KMS-11 (cell line): Measurements from ENCODE around the gene RNF150.

ENCODE experiments used
- H2AFZ ChIP-seq: fragments of 200-600 bp; sonication (generic); 2 replicates; pipeline ENCODE4 v1.6.1; 2016; ENCODE audit warnings: antibody characterized with exemption, mixed run types, low read depth
- H3K27ac ChIP-seq: fragments of 200-600 bp; sonication (generic); 2 replicates; pipeline ENCODE4 v1.6.1; 2016; ENCODE audit warnings: mild to moderate bottlenecking, mixed run types
- H3K27me3 ChIP-seq: fragments of 200-600 bp; sonication (generic); 2 replicates; pipeline ENCODE4 v1.6.1; 2017; ENCODE audit warnings: mild to moderate bottlenecking, low read depth, mixed run types, moderate library complexity; ENCODE audit not compliant: insufficient read depth
- H3K36me3 ChIP-seq: fragments of 200-600 bp; sonication (generic); 2 replicates; pipeline ENCODE4 v1.6.1; 2017; ENCODE audit warnings: mild to moderate bottlenecking, mixed run types; ENCODE audit not compliant: insufficient read depth
- H3K4me1 ChIP-seq: fragments of 200-600 bp; sonication (generic); 2 replicates; pipeline ENCODE4 v1.6.1; 2016; ENCODE audit warnings: mild to moderate bottlenecking, low read depth, mixed run types; ENCODE audit not compliant: poor library complexity, severe bottlenecking
- H3K4me2 ChIP-seq: fragments of 200-600 bp; sonication (generic); 2 replicates; pipeline ENCODE4 v1.7.0; 2016; ENCODE audit warnings: mild to moderate bottlenecking, mixed run types
- H3K4me3 ChIP-seq: fragments of 200-600 bp; sonication (generic); IDR thresholded peaks from 2 replicates; pipeline ENCODE4 v1.6.1; 2017; ENCODE audit warnings: low read depth, low read length, mixed read lengths; ENCODE audit not compliant: insufficient read depth
- H3K79me2 ChIP-seq: fragments of 200-600 bp; sonication (generic); 2 replicates; pipeline ENCODE4 v1.6.1; 2016; ENCODE audit warnings: low read depth, mixed run types; ENCODE audit not compliant: insufficient read depth
- H3K9ac ChIP-seq: fragments of 200-600 bp; sonication (generic); 2 replicates; pipeline ENCODE4 v1.6.1; 2016; ENCODE audit warnings: mild to moderate bottlenecking, mixed run types
- H4K20me1 ChIP-seq: fragments of 200-600 bp; sonication (generic); 2 replicates; pipeline ENCODE4 v1.6.1; 2016; ENCODE audit warnings: mild to moderate bottlenecking, mixed run types; ENCODE audit not compliant: insufficient read depth
- TF ChIP-seq, protein P1 (sequence below): fragments of 200-600 bp; sonication (generic); conservative IDR thresholded peaks from 2 replicates; pipeline ENCODE4 v1.6.1; 2017; ENCODE audit warnings: low read depth, mild to moderate bottlenecking, antibody characterized with exemption, low read length, moderate library complexity, mixed read lengths

RNF150 gene

DNA sequence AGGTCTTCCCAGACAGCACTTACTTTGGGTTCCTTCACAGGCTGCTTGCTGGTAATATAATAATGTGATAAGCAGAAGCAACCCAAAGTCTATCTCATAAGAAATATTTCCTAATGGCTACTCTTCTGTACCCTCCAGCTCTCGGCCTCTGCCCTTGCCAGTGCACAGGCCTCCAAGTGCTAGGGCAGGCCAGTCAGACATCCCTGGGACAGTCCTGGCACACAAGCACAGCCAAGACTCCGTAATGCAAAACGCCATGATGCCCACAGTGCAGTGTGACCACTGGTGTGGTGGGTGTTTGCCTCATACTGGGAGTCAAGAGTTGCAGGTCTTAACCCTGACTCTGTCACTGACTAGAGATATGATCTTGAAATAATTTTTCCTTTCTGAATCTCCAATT is 35.1 kb downstream of the RNF150 start:
- Histone ChIP-seq H3K4me3 (no peak overlapping the region), H3K9ac (no peak overlapping the region), H3K79me2 (no peaks in the 10 kb centered on the region), H3K27ac (no peak overlapping the region), H2AFZ (no peak overlapping the region), H3K4me2 (no peak overlapping the region), H3K4me1 (no peaks in the 10 kb centered on the region), H3K36me3 (no peaks in the 10 kb centered on the region), H3K27me3 (no peaks in the 10 kb centered on the region), H4K20me1 (no peaks in the 10 kb centered on the region)
- TF ChIP-seq, protein P1, sequence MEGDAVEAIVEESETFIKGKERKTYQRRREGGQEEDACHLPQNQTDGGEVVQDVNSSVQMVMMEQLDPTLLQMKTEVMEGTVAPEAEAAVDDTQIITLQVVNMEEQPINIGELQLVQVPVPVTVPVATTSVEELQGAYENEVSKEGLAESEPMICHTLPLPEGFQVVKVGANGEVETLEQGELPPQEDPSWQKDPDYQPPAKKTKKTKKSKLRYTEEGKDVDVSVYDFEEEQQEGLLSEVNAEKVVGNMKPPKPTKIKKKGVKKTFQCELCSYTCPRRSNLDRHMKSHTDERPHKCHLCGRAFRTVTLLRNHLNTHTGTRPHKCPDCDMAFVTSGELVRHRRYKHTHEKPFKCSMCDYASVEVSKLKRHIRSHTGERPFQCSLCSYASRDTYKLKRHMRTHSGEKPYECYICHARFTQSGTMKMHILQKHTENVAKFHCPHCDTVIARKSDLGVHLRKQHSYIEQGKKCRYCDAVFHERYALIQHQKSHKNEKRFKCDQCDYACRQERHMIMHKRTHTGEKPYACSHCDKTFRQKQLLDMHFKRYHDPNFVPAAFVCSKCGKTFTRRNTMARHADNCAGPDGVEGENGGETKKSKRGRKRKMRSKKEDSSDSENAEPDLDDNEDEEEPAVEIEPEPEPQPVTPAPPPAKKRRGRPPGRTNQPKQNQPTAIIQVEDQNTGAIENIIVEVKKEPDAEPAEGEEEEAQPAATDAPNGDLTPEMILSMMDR = no peak

DNA sequence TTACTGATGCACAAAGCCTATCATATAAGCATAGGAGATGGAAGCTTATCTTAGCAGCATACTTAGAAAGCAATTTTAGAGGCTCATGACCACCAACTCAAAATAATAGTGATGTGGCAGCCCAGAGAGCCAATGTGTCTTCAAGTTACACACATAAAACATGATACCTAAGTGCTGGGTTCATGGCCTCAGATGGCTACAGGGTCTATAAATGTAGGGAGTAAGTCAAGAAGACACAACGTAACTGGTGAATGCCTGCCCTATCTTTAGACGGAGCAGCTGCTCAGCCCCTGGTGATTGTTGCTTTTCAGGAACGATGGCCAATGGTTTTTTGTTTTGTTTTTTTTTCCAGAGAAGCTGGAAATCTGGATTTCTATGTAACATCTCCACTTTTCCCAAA is 42.8 kb downstream of the RNF150 start:
- no peak overlapping the region for H2AFZ ChIP-seq
- H3K4me1 ChIP-seq = no peaks in the 10 kb centered on the region
- TF ChIP-seq, protein P1 = no peak
- no peaks in the 10 kb centered on the region for H3K27me3 ChIP-seq
- H3K9ac ChIP-seq = no peak overlapping the region
- no peaks in the 10 kb centered on the region for H3K36me3 ChIP-seq
- H3K27ac ChIP-seq = no peak overlapping the region
- H4K20me1 ChIP-seq = no peaks in the 10 kb centered on the region
- H3K79me2 ChIP-seq = no peaks in the 10 kb centered on the region
- H3K4me3 ChIP-seq = no peak overlapping the region
- no peak overlapping the region for H3K4me2 ChIP-seq

DNA sequence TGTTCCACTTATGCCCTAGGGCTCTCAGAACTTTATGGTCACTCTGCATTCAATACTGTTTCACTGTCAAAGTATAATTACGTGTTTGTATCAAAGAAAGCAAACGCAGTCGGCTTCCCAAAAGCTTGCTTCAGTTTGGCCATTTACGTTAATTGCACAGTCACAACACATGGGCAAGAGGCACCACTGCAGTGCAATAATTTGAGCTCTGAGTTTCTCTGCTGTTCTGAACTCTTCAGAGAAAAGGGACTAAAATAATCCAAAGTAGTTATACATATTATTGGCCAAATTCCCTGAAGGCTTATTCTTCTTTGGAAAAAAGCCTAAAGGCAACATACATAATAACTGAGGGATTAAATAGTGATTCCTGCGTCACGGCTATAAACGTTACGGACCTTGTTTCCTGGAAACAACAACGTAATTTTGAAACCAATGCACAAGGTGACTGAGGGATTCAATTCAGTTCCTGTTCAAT is 51.3 kb downstream of the RNF150 start:
- H3K4me3 ChIP-seq = no peak overlapping the region
- no peaks in the 10 kb centered on the region for H3K36me3 ChIP-seq
- no peak overlapping the region for H2AFZ ChIP-seq
- no peak overlapping the region for H3K27ac ChIP-seq
- TF ChIP-seq, protein P1 = no peak
- H4K20me1 ChIP-seq = no peaks in the 10 kb centered on the region
- no peak overlapping the region for H3K4me2 ChIP-seq
- H3K4me1 ChIP-seq = no peaks in the 10 kb centered on the region
- H3K79me2 ChIP-seq = no peaks in the 10 kb centered on the region
- no peaks in the 10 kb centered on the region for H3K27me3 ChIP-seq
- H3K9ac ChIP-seq = no peak overlapping the region

DNA sequence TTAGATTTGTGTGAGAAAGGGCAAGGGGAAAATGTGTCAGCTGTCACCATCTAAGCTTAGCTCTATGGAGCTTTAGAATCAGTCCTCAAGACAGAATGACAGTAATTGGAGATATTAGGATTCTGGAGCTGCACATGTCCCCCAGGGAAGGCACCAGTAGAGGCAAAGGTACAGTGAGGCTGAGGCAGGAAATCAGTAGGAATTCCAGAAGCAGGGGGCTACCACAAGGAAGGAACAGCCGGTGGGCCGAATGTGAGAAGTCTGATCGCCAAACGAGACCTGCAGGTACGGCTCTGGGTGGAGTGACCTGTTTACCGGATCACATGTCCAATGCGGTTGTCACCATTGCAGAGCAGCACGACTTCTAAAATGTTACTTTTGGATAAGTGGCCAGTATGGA is 52.6 kb downstream of the RNF150 start:
- H2AFZ ChIP-seq = no peak overlapping the region
- TF ChIP-seq, protein P1 = no peak
- no peaks in the 10 kb centered on the region for H3K27me3 ChIP-seq
- no peaks in the 10 kb centered on the region for H3K79me2 ChIP-seq
- H3K36me3 ChIP-seq = no peaks in the 10 kb centered on the region
- H3K4me1 ChIP-seq = peaks cover 9% of the 10 kb centered on the region
- H3K27ac ChIP-seq = no peak overlapping the region
- no peak overlapping the region for H3K4me3 ChIP-seq
- no peak overlapping the region for H3K4me2 ChIP-seq
- no peaks in the 10 kb centered on the region for H4K20me1 ChIP-seq
- H3K9ac ChIP-seq = no peak overlapping the region
